Right lobe of liver (tissue), 6 donors: ENCODE results near the gene ANKLE1. TPM values are rescaled to one million over a fixed set of nuclear protein-coding genes. Genes with fewer than 3 reads are reported as not detected.

Source experiments
- ATAC-seq, 4 donors: fragments of 200-7000 bp; cut with Tn5 transposase; one replicate each; pipeline ENCODE4 v1.9.1; 2020; ENCODE audit warnings: mild to moderate bottlenecking in 4 of 4, moderate library complexity in 4 of 4
- DNase-seq, 3 donors: peaks; one replicate each; pipeline ENCODE4 v3.0.0-alpha.2; 2020
- H3K27ac ChIP-seq, 3 donors: fragments of 200-600 bp; one replicate each; pipeline ENCODE4 v1.8.0; 2022
- H3K27me3 ChIP-seq, 2 donors: fragments of 200-600 bp; one replicate each; pipeline ENCODE4 v1.8.0; 2022
- H3K36me3 ChIP-seq, 4 donors: fragments of 200-600 bp; sonication (generic) in 1 of 4; one replicate each; pipeline versions ENCODE4 v1.5.1 to v1.8.0; 2017 to 2022; ENCODE audit warnings: control low read depth in 1 of 4
- H3K4me1 ChIP-seq, 4 donors: fragments of 200-600 bp; sonication (generic) in 1 of 4; one replicate each; pipeline versions ENCODE4 v1.5.1 to v1.8.0; 2017 to 2022; ENCODE audit warnings: control low read depth in 1 of 4
- H3K4me3 ChIP-seq, 3 donors: fragments of 200-600 bp; one replicate each; pipeline ENCODE4 v1.8.0; 2022
- H3K9me3 ChIP-seq, 4 donors: fragments of 200-600 bp; sonication (generic) in 1 of 4; one replicate each; pipeline versions ENCODE4 v1.5.1 to v1.8.0; 2017 to 2022; ENCODE audit warnings: control low read depth in 1 of 4
- POLR2A ChIP-seq: fragments of 450-650 bp; IDR thresholded peaks from one replicate; pipeline ENCODE4 v1.6.1; 2017; ENCODE audit warnings: antibody characterized with exemption, mild to moderate bottlenecking
- WGBS: methylation state at CpG from one replicate; pipeline ENCODE4 v1.1.6; 2018; ENCODE audit warnings: low coverage, low lambda C conversion rate; ENCODE audit not compliant: insufficient coverage; ENCODE audit errors: missing lambda C conversion rate; 5-methylcytosine and 5-hydroxymethylcytosine counted together
- intact Hi-C, 2 donors: fragments of 100-400 bp; cut with DNase I; formaldehyde crosslinking; loops; one replicate each; pipeline versions ENCODE4 v1.11.2 to v1.14.1; 2022
- total RNA-seq, 6 experiments: library from RNA; depleted of rRNA in 2 of 6; stranded (reverse); fragments of >200 nt in 2 of 6; fragmentation: NEBNext Ultra II Directional in 3 of 6; extraction: Animal tissue kit (Norgen Biotek cat#: 25700) in 3 of 6; gene quantifications; one replicate each; pipeline versions ENCODE4 v1.1.0 to v1.2.4, GENCODE V29; 2016 to 2023
- TF ChIP-seq, protein P1 (sequence below), 4 donors: fragments of 200-600 bp in 3 of 4; fragments of 450-650 bp in 1 of 4; IDR thresholded peaks; one replicate each; pipeline versions ENCODE4 v1.5.1 to v1.8.0; 2016 to 2022; ENCODE audit warnings: antibody characterized with exemption in 4 of 4, mild to moderate bottlenecking in 2 of 4
- donor health status: DM: no; HTN: yes; CAD: no.
- donor health status: DM: no; HTN: no; CAD: no.
- donor health status: DM: no; HTN: no; CAD: no.
- donor health status: DM: no; HTN: yes; CAD: no.
- donor health status: DM: no; HTN: yes; CAD: no.

ANKLE1 gene
- total RNA-seq, 6 experiments from 2014 or later, result 0.06 to 0.65 (median 0.37) TPM

DNA sequence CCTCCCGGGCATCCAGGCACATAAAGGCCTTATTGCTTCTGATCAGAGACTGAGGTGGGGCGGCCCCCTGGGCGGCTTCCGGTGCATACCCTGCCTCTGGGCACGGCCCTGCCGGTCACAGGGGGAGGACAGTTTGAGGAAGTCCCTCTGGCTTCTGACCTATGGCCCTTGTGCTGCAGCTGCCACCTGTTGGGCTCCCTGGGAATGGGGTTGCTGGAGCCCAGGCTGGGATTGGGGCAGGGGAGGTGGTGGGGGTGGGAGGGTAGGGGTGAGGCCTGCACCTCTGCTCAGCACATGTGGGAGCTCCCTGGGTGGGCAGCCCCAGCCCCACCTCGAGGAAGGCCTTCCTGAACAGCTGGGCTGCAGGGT lies 42.2 kb downstream of the ANKLE1 start:
- DNase-seq (no peak), ATAC-seq (peak in 1 of 4 donors; percentile 5)
- intact Hi-C loops, result no loop called here
- H3K36me3 ChIP-seq, result peaks cover 0 to 16% (median 6%) of the 10 kb centered on the region in 4 donors
- no peaks in the 10 kb centered on the region for H3K27me3 ChIP-seq
- no CpG with 5 or more reads among the region's 7 CpGs for WGBS
- H3K9me3 ChIP-seq, result no peaks in the 10 kb centered on the region
- no peak overlapping the region for H3K4me3 ChIP-seq
- TF ChIP-seq POLR2A, result no peak
- TF ChIP-seq, protein P1, sequence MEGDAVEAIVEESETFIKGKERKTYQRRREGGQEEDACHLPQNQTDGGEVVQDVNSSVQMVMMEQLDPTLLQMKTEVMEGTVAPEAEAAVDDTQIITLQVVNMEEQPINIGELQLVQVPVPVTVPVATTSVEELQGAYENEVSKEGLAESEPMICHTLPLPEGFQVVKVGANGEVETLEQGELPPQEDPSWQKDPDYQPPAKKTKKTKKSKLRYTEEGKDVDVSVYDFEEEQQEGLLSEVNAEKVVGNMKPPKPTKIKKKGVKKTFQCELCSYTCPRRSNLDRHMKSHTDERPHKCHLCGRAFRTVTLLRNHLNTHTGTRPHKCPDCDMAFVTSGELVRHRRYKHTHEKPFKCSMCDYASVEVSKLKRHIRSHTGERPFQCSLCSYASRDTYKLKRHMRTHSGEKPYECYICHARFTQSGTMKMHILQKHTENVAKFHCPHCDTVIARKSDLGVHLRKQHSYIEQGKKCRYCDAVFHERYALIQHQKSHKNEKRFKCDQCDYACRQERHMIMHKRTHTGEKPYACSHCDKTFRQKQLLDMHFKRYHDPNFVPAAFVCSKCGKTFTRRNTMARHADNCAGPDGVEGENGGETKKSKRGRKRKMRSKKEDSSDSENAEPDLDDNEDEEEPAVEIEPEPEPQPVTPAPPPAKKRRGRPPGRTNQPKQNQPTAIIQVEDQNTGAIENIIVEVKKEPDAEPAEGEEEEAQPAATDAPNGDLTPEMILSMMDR (IDR thresholded peaks at IDR 0.05), result no peak
- H3K27ac ChIP-seq, result no peak overlapping the region
- peaks cover 0 to 27% (median 10%) of the 10 kb centered on the region in 4 donors for H3K4me1 ChIP-seq

DNA sequence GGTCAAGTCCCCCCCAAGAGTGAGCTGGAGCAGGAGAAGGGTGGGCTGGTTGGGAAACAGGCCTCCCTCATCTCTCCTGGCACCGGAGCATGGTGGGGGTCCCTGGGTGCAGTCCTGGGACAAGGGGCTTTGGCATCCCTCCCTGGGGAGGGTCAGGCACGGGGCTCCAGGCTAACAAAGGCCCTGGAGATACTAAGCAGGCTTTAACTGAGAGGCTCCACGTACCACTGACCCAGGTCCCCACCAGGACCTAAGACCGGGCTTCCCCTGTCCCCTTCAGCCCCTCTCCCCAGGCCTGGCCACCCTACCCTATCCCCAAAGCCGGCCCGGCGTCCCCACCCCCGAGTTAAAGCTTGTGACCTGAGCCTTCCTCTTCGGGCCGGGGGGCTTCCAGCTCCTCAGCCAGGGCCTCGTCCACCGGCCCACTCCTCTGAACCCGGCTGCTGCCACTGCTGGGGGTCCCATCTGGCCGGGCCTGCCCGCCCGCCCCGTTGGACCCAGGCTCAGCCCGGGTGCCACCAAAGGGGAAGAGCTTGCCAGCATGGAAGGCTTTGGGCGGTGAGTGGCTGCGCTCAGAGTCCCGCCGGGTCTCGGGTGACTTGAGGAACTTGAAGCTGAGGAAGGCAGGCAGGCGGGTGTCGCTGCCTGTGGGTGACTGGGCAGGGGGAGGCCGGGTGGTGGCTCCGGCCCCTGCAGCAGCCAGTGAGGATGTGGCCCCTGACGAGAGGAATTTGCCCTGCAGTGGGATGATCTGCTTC lies 42.8 kb downstream of the ANKLE1 start:
- TF ChIP-seq POLR2A, result no peak
- TF ChIP-seq, protein P1 (IDR thresholded peaks at IDR 0.05), result no peak
- H3K9me3 ChIP-seq, result no peaks in the 10 kb centered on the region
- H3K27ac ChIP-seq, result no peak overlapping the region
- DNase-seq (no peak), ATAC-seq (no peak)
- H3K4me1 ChIP-seq, result peaks cover 0 to 30% (median 10%) of the 10 kb centered on the region in 4 donors
- H3K4me3 ChIP-seq, result no peak overlapping the region
- intact Hi-C loops, result no loop called here
- no CpG with 5 or more reads among the region's 28 CpGs for WGBS
- H3K27me3 ChIP-seq, result no peaks in the 10 kb centered on the region
- peaks cover 0 to 12% (median 5%) of the 10 kb centered on the region in 4 donors for H3K36me3 ChIP-seq

DNA sequence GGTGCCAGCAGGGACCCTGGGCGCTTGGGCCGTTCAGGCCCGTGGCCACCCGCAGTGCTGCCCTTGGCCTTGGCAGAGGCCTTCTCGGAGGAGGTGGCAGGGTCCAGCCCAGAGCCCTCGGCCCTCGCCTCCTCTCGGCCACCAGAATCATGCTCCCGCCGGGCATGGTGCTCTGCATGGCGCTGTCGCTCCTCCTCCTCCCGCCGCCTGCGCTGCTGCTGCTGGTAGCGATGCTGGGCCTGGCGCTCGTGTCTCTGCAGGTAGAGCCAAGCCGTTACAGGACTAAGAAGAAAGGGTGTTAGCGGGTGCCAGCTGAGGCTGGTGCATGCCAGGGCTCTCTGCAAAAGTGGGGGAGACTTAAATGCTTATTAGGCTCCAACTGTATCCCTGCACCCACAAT lies 43.4 kb downstream of the ANKLE1 start:
- intact Hi-C loops, result no loop called here
- ATAC-seq, result no peak
- H3K4me3 ChIP-seq, result no peak overlapping the region
- no peaks in the 10 kb centered on the region for H3K9me3 ChIP-seq
- H3K27me3 ChIP-seq, result no peaks in the 10 kb centered on the region
- peaks cover 0 to 30% (median 10%) of the 10 kb centered on the region in 4 donors for H3K4me1 ChIP-seq
- TF ChIP-seq, protein P1 (IDR thresholded peaks at IDR 0.05), result no peak
- no peak for TF ChIP-seq POLR2A
- peaks cover 0 to 7% (median 3%) of the 10 kb centered on the region in 4 donors for H3K36me3 ChIP-seq
- DNase-seq, result no peak
- WGBS, result 82% methylated on average over 2 of the region's 20 CpGs
- H3K27ac ChIP-seq, result no peak overlapping the region

DNA sequence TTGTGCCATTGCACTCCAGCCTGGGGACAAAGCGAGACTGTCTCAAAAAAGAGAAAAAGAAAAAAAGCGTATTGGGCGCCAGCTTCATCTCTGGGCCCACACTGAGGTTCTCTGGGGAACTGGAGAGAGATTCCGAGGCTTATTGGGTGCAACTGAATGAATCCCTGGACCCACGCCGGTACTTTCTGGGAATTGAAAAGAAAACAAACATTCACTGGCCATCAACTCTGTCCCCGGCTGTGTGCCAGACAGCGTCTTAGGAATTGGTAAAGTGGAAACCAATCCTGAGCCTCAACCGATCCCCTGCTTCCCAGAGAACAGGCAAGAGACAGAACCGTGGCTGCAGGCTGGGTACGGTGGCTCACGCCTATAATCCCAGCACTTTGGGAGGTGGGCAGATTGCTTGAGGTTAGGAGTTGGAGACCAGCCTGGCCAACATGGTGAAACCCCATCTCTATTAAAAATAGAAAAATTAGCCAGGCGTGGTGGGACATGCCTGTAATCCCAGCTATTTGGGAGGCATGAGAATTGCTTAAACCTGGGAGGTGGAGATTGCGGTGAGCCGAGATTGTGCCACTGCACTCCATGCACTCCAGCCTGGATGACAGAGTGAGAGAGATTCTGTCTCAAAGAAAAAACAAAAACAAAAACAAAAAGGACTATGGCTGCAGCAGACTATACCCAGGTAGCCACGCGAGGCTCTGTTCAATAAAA lies 44.3 kb downstream of the ANKLE1 start:
- 43% methylated on average over 13 of the region's 17 CpGs for WGBS
- no peaks in the 10 kb centered on the region for H3K9me3 ChIP-seq
- H3K27me3 ChIP-seq, result no peaks in the 10 kb centered on the region
- H3K4me3 ChIP-seq, result no peak overlapping the region
- DNase-seq (peak in 1 of 3 donors; percentile 76), ATAC-seq (peak; percentile 48 to 69 (median 68))
- intact Hi-C loops, result no loop called here
- no peak overlapping the region for H3K27ac ChIP-seq
- H3K4me1 ChIP-seq, result peaks cover 0 to 30% (median 10%) of the 10 kb centered on the region in 4 donors
- no peak for TF ChIP-seq POLR2A
- TF ChIP-seq, protein P1 (IDR thresholded peaks at IDR 0.05), result no peak
- H3K36me3 ChIP-seq, result no peaks in the 10 kb centered on the region
